Fibroblast of villous mesenchyme (primary cell): Measurements from ENCODE around the gene SULF2. TPM values are rescaled to one million over a fixed set of nuclear protein-coding genes. Genes with fewer than 3 reads are reported as not detected.

ENCODE experiments used
- small RNA-seq: library from RNA; depleted of rRNA; stranded (forward); fragments of <200 nt; gene quantifications from one replicate; pipeline ENCODE3, GENCODE V24; 2012
- total RNA-seq: library from RNA; depleted of rRNA; stranded (reverse); fragments of >200 nt; gene quantifications from 2 replicates; pipeline ENCODE4 v1.2.3, GENCODE V29; 2012

Gene SULF2
- total RNA-seq, 1 donor: 3.5 TPM

Small RNAs within 50 kb of the gene (small RNA-seq; reads per million reads assigned to genes)
- not detected for gene RNU7-173P
